ENCODE data around the gene NFIX. TPM values are rescaled to one million over a fixed set of nuclear protein-coding genes. Genes with fewer than 3 reads are reported as not detected.

Gene NFIX
- total and polyA plus RNA-seq, 12 donors: 1.3 to 72.8 (median 28.6) TPM

GRCh38 chr19:12979974-12980373, 15.3 kb upstream of the NFIX start:
- Histone ChIP-seq H3K36me3 (replicated peaks in 1 of 2) (no peaks in the 10 kb centered on the region), H3K4me1 (replicated peaks in 1 of 2) (no peaks in the 10 kb centered on the region), H3K27ac (no peak overlapping the region), H3K9me3 (replicated peaks in 1 of 3) (no peaks in the 10 kb centered on the region), H3K4me3 (no peak overlapping the region), H3K27me3 (no peaks in the 10 kb centered on the region)
- TF ChIP-seq POLR2A (IDR thresholded peaks at IDR 0.05): no peak
- TF ChIP-seq, protein P1, sequence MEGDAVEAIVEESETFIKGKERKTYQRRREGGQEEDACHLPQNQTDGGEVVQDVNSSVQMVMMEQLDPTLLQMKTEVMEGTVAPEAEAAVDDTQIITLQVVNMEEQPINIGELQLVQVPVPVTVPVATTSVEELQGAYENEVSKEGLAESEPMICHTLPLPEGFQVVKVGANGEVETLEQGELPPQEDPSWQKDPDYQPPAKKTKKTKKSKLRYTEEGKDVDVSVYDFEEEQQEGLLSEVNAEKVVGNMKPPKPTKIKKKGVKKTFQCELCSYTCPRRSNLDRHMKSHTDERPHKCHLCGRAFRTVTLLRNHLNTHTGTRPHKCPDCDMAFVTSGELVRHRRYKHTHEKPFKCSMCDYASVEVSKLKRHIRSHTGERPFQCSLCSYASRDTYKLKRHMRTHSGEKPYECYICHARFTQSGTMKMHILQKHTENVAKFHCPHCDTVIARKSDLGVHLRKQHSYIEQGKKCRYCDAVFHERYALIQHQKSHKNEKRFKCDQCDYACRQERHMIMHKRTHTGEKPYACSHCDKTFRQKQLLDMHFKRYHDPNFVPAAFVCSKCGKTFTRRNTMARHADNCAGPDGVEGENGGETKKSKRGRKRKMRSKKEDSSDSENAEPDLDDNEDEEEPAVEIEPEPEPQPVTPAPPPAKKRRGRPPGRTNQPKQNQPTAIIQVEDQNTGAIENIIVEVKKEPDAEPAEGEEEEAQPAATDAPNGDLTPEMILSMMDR (IDR thresholded peaks at IDR 0.05): no peak
- no peak for DNase-seq
- intact Hi-C loops (cut with DNase I): loop anchor here (2.0 to 5.0 kb wide), 3 partner anchors 82 to 113 kb away; no protein-coding TSS in a partner anchor
- WGBS, 4 donors: 77 to 98% (median 90%) methylated on average over 3 of the region's 3 CpGs

DNA sequence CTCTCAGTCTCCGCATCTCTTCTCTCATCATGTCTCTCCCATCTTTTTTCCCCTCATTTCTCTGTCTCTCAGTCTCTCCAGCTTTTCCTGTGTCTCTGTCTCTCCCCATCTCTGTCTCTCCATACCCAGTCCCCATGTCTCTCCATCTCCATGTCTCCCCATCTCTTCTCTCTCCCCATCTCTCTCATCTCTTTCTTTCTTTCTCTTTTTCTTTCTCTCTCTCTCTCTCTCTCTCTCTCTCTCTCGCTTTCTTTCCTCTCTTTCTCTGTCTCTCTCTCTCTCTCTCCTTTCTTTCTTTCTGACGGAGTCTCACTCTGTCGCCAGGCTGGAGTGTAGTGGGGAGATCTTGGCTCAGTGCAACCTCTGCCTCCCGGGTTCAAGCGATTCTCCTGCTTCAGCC, 12.6 kb upstream of the NFIX start:
- H3K9me3 ChIP-seq (replicated peaks in 1 of 3): no peaks in the 10 kb centered on the region
- TF ChIP-seq, protein P1 (IDR thresholded peaks at IDR 0.05): no peak
- no peak for TF ChIP-seq POLR2A (IDR thresholded peaks at IDR 0.05)
- H3K4me3 ChIP-seq: no peak overlapping the region
- no peaks in the 10 kb centered on the region for H3K4me1 ChIP-seq (replicated peaks in 1 of 2)
- WGBS, 4 donors: 81 to 85% (median 84%) methylated on average over 6 of the region's 6 CpGs
- no peak overlapping the region for H3K27ac ChIP-seq
- no peaks in the 10 kb centered on the region for H3K27me3 ChIP-seq
- DNase-seq: no peak
- H3K36me3 ChIP-seq (replicated peaks in 1 of 2): no peaks in the 10 kb centered on the region
- intact Hi-C loops (cut with DNase I): loop anchor here (5.0 kb wide), 2 partner anchors 80 to 110 kb away; no protein-coding TSS in a partner anchor

DNA sequence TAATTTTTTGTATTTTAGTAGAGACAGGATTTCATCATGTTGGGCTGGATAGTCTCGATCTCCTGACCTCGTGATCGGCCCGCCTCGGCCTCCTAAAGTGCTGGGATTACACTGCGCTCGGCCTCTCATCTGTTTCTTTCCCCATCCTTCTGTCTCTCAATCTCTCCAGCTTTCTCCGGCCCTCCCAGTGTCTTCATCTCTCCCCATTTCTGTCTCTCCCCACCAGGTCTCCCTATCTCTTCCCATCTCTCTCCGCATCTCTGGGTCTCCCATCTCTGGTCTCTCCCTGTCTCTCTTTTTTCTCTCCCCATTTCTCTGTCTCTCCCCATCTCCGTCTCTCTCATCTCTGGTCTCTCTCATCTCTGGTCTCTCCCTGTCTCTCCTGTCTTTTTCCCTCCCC, 12.2 kb upstream of the NFIX start:
- no peak for TF ChIP-seq POLR2A (IDR thresholded peaks at IDR 0.05)
- Histone ChIP-seq H3K27me3 (no peaks in the 10 kb centered on the region), H3K27ac (no peak overlapping the region), H3K36me3 (replicated peaks in 1 of 2) (no peaks in the 10 kb centered on the region), H3K4me3 (peak overlapping the region in 1 of 4 donors; percentile 42), H3K9me3 (replicated peaks in 1 of 3) (no peaks in the 10 kb centered on the region), H3K4me1 (replicated peaks in 1 of 2) (no peaks in the 10 kb centered on the region)
- intact Hi-C loops (cut with DNase I): loop anchor here (5.0 kb wide), 2 partner anchors 79 to 109 kb away; no protein-coding TSS in a partner anchor
- WGBS, 4 donors: 36 to 57% (median 48%) methylated on average over 10 of the region's 10 CpGs
- DNase-seq: no peak

GRCh38 chr19:12983542-12984142, 11.6 kb upstream of the NFIX start:
- Histone ChIP-seq H3K36me3 (replicated peaks in 1 of 2) (no peaks in the 10 kb centered on the region), H3K4me1 (replicated peaks in 1 of 2) (no peaks in the 10 kb centered on the region), H3K27ac (no peak overlapping the region), H3K27me3 (no peaks in the 10 kb centered on the region), H3K4me3 (peak overlapping the region in 1 of 4 donors; percentile 42), H3K9me3 (replicated peaks in 1 of 3) (no peaks in the 10 kb centered on the region)
- WGBS, 4 donors: 8 to 11% (median 8%) methylated on average over 41 to 51 of the region's 51 CpGs
- TF ChIP-seq POLR2A (IDR thresholded peaks at IDR 0.05): no peak
- TF ChIP-seq, protein P1 (IDR thresholded peaks at IDR 0.05): peak; percentile 56 to 99 (median 86)
- intact Hi-C loops (cut with DNase I): loop anchor here (5.0 kb wide), 2 partner anchors 79 to 109 kb away; no protein-coding TSS in a partner anchor
- peak; percentile 64 to 83 (median 77) for DNase-seq

Measured in adrenal gland (tissue), 12 donors.